Dermis blood vessel endothelial cell (primary cell): ENCODE measurements around the gene CAMKV. TPM values are rescaled to one million over a fixed set of nuclear protein-coding genes. Genes with fewer than 3 reads are reported as not detected.
A peak's percentile ranks its signal among the peaks of the same experiment; 100 is the strongest.

Experiments
- DNase-seq: peaks from one replicate; pipeline ENCODE4 v3.0.0; 2010
- total RNA-seq: library from RNA; depleted of rRNA; stranded (reverse); fragments of >200 nt; gene quantifications from 2 replicates; pipeline ENCODE4 v1.2.3, GENCODE V29; 2014

Gene CAMKV
- total RNA-seq, 1 donor from 2014 or later: not detected

GRCh38 chr3:49896345-49896744 lies 26.6 kb upstream of the CAMKV start:
- DNase-seq: no peak

- DNase-seq: no peak
Measured at GRCh38 chr3:49895791-49896190, 26.1 kb upstream of the CAMKV start.

- DNase-seq: no peak
Measured at GRCh38 chr3:49889296-49889695, 19.6 kb upstream of the CAMKV start.

- no peak for DNase-seq
Measured at GRCh38 chr3:49886922-49887265, 17.2 kb upstream of the CAMKV start.

GRCh38 chr3:49883998-49884397 lies 14.3 kb upstream of the CAMKV start:
- no peak for DNase-seq

- DNase-seq: no peak
Measured at GRCh38 chr3:49882166-49882565, 12.5 kb upstream of the CAMKV start.

GRCh38 chr3:49880581-49881315 lies 11.0 kb upstream of the CAMKV start:
- DNase-seq: no peak

GRCh38 chr3:49879721-49880120 lies 10.0 kb upstream of the CAMKV start:
- no peak for DNase-seq

- DNase-seq: no peak
Measured at GRCh38 chr3:49878686-49879085, 9.0 kb upstream of the CAMKV start.

- no peak for DNase-seq
Measured at GRCh38 chr3:49877716-49878115, 8.0 kb upstream of the CAMKV start.

- no peak for DNase-seq
Measured at GRCh38 chr3:49876567-49876966, 6.9 kb upstream of the CAMKV start.

GRCh38 chr3:49873623-49874022 lies 3.9 kb upstream of the CAMKV start:
- no peak for DNase-seq

GRCh38 chr3:49872801-49873281 lies 3.1 kb upstream of the CAMKV start:
- DNase-seq: no peak

- no peak for DNase-seq
Measured at GRCh38 chr3:49871531-49872153, 1.9 kb upstream of the CAMKV start.

GRCh38 chr3:49868862-49869466 lies 742 bp downstream of the CAMKV start:
- DNase-seq: no peak

GRCh38 chr3:49867871-49868321 lies 1.8 kb downstream of the CAMKV start:
- DNase-seq: peak; percentile 59

GRCh38 chr3:49867400-49867799 lies 2.3 kb downstream of the CAMKV start:
- no peak for DNase-seq

GRCh38 chr3:49865198-49865784 lies 4.4 kb downstream of the CAMKV start:
- DNase-seq: no peak

GRCh38 chr3:49864505-49864904 lies 5.2 kb downstream of the CAMKV start:
- no peak for DNase-seq

- DNase-seq: no peak
Measured at GRCh38 chr3:49859576-49860305, 10.0 kb downstream of the CAMKV start.

- DNase-seq: peak; percentile 95
Measured at GRCh38 chr3:49856181-49857005, 13.3 kb downstream of the CAMKV start, which contains the start of gene TRAIP. Gene TRAIP (minus strand): TSS chr3:49856564. CDS start chr3:49856453, 111 bp downstream.

- DNase-seq: no peak
Measured at GRCh38 chr3:49855662-49856061, 14.0 kb downstream of the CAMKV start.
